Sigmoid colon (tissue), 7 donors: ENCODE measurements around the gene ALCAM. TPM values are rescaled to one million over a fixed set of nuclear protein-coding genes. Genes with fewer than 3 reads are reported as not detected.

Experiments used
- DNase-seq: peaks from one replicate; pipeline ENCODE4 v3.0.0-alpha.2; 2019
- H3K27ac ChIP-seq, 4 donors: fragments of 200-600 bp; sonication (generic); one replicate each; pipeline ENCODE4 v1.5.1; 2016 to 2019; ENCODE audit warnings: mild to moderate bottlenecking in 1 of 4
- H3K27me3 ChIP-seq, 3 donors: fragments of 200-600 bp; sonication (generic); one replicate each; pipeline ENCODE4 v1.5.1; 2019; ENCODE audit warnings: mild to moderate bottlenecking in 1 of 3
- H3K36me3 ChIP-seq, 4 donors: fragments of 200-600 bp; sonication (generic); one replicate each; pipeline ENCODE4 v1.5.1; 2016 to 2019
- H3K4me1 ChIP-seq, 4 donors: fragments of 200-600 bp; sonication (generic); one replicate each; pipeline ENCODE4 v1.5.1; 2017 to 2019
- H3K4me3 ChIP-seq, 4 donors: fragments of 200-600 bp; sonication (generic); one replicate each; pipeline ENCODE4 v1.5.1; 2017 to 2019; ENCODE audit warnings: mild to moderate bottlenecking in 2 of 4, moderate library complexity in 1 of 4
- H3K9me3 ChIP-seq, 4 donors: fragments of 200-600 bp in 3 of 4; sonication (generic) in 3 of 4; one replicate each; pipeline versions ENCODE4 v1.5.1 to v1.6.1; 2013 to 2019
- EP300 ChIP-seq, 4 donors: sonication (generic); formaldehyde crosslinking; IDR thresholded peaks; one replicate each; pipeline ENCODE4 v1.6.1; 2017; ENCODE audit warnings: antibody characterized with exemption in 4 of 4
- POLR2A ChIP-seq, 2 donors: fragments of 450-650 bp; IDR thresholded peaks; one replicate each; pipeline ENCODE4 v1.6.1; 2016; ENCODE audit warnings: antibody characterized with exemption in 2 of 2, mild to moderate bottlenecking in 2 of 2, moderate library complexity in 2 of 2
- POLR2AphosphoS5 ChIP-seq, 4 donors: sonication (generic); formaldehyde crosslinking; IDR thresholded peaks; one replicate each; pipeline ENCODE4 v1.6.1; 2017; ENCODE audit warnings: antibody characterized with exemption in 4 of 4
- WGBS, 2 donors: extraction: QIAGEN DNeasy Blood & Tissue Kit; methylation state at CpG; one replicate each; pipeline ENCODE4 v1.1.7; 2013; 5-methylcytosine and 5-hydroxymethylcytosine counted together
- intact Hi-C: fragments of 100-400 bp; cut with DNase I; formaldehyde crosslinking; loops from one replicate; pipeline ENCODE4 v1.15.1; 2023
- polyA plus RNA-seq, 3 donors: library from polyadenylated mRNA; stranded (reverse); fragments of 200-250 nt; gene quantifications; one replicate each; pipeline ENCODE4 v1.2.3, GENCODE V29; 2013
- total RNA-seq, 4 donors: library from RNA; depleted of rRNA; stranded (reverse); fragments of >200 nt; gene quantifications; one replicate each; pipeline ENCODE4 v1.1.0, GENCODE V29; 2016
- TF ChIP-seq, protein P1 (sequence below), 4 experiments: fragments of 450-650 bp in 3 of 4; fragments of 200-600 bp in 1 of 4; IDR thresholded peaks; one replicate each; pipeline ENCODE4 v1.5.1; 2016 to 2019; ENCODE audit warnings: antibody characterized with exemption in 4 of 4, mild to moderate bottlenecking in 3 of 4, moderate library complexity in 2 of 4
- donor health status: healthy with polysubstance abuse.
- donor health status: Bipolar disorder and iron deficiency.
- donor health status: healthy.

ALCAM gene
- total and polyA plus RNA-seq, 7 donors = 1.8 to 45.1 (median 16.0) TPM

DNA sequence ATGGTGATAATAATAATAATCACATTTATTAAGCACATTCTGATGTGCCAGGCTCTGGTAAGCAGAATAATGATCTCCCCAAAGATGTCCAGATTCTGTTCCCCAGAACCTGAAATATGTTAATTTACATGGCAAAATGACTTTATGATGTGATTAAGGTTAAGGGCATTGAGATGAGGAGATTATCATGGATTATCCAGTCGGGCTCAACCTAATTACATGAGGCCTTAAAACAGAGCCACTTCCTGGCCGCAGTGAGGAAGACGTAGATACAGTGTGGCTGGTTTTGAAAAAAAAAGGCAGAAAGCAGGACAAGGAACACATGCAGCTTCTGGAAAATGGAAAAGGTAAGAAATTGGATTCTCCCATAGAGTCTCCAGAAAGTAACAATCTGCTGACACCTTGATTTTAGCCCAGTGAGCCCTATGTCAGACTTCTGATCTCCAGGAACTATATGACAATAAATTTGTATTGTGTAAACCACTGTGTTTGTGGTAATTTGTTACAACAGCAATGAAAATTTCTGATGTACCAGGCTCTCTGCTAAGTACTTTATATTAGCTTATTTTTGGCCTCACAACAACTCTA lies 126.7 kb downstream of the ALCAM start:
- DNase-seq = no peak
- H3K27me3 ChIP-seq = no peaks in the 10 kb centered on the region
- H3K27ac ChIP-seq = no peak overlapping the region
- 90 to 94% methylated on average over 3 of the region's 3 CpGs for WGBS, 2 donors
- intact Hi-C loops = no loop called here
- no peaks in the 10 kb centered on the region for H3K36me3 ChIP-seq
- TF ChIP-seq EP300 (IDR thresholded peaks at IDR 0.05) (no peak), POLR2AphosphoS5 (IDR thresholded peaks at IDR 0.05) (no peak), POLR2A (IDR thresholded peaks at IDR 0.05) (no peak)
- TF ChIP-seq, protein P1, sequence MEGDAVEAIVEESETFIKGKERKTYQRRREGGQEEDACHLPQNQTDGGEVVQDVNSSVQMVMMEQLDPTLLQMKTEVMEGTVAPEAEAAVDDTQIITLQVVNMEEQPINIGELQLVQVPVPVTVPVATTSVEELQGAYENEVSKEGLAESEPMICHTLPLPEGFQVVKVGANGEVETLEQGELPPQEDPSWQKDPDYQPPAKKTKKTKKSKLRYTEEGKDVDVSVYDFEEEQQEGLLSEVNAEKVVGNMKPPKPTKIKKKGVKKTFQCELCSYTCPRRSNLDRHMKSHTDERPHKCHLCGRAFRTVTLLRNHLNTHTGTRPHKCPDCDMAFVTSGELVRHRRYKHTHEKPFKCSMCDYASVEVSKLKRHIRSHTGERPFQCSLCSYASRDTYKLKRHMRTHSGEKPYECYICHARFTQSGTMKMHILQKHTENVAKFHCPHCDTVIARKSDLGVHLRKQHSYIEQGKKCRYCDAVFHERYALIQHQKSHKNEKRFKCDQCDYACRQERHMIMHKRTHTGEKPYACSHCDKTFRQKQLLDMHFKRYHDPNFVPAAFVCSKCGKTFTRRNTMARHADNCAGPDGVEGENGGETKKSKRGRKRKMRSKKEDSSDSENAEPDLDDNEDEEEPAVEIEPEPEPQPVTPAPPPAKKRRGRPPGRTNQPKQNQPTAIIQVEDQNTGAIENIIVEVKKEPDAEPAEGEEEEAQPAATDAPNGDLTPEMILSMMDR (IDR thresholded peaks at IDR 0.05) = no peak
- no peak overlapping the region for H3K4me3 ChIP-seq
- peaks cover 0 to 10% (median 3%) of the 10 kb centered on the region in 4 donors for H3K4me1 ChIP-seq
- H3K9me3 ChIP-seq = peaks cover 0 to 5% (median 0%) of the 10 kb centered on the region in 4 donors

DNA sequence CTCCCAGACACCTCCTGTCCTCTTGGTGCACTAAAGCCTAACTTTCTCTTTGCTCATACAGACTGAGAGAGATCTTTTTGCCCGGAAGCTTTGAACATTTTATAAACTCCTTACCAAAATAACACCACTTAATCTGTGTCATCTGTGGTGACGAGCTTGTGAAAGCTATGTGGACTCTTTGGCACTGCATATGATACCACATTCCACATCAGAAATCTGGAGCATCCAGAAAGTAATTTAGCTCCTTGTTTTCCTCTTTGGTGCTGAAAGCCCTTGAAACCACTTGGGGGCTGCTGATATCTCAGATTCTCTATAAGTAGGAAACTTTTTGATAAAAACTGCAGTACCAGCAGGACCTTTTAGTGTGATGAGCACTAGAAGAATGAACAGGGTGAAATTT lies 128.3 kb downstream of the ALCAM start:
- peak overlapping the region in 1 of 4 donors; percentile 2 for H3K4me3 ChIP-seq
- no peak for TF ChIP-seq POLR2AphosphoS5 (IDR thresholded peaks at IDR 0.05)
- WGBS, 2 donors = 83 to 87% methylated on average over 2 of the region's 2 CpGs
- H3K9me3 ChIP-seq = peaks cover 0 to 5% (median 0%) of the 10 kb centered on the region in 4 donors
- intact Hi-C loops = no loop called here
- H3K27me3 ChIP-seq = no peaks in the 10 kb centered on the region
- no peaks in the 10 kb centered on the region for H3K36me3 ChIP-seq
- H3K4me1 ChIP-seq = peaks cover 0 to 10% (median 3%) of the 10 kb centered on the region in 4 donors
- H3K27ac ChIP-seq = peak overlapping the region in 1 of 4 donors; percentile 35
- DNase-seq = no peak

DNA sequence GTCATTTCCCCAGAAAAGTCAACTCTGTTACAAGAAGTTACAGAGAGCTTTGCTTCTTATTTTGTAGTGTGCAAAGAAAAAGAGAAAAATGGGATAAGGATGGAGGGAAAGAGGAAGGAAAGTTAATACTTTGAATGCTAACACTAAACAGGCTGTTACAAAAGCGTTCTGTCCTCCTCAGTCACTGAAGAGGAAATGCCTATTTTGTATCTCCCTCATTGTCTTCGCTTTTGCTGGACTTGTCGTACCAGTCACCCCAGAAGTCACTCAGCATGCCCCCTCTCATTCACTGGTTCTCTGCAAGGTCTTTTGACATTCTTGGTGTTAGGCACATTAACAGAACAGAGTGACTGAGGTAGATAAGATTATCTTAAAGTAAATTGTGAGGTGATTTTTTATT lies 129.6 kb downstream of the ALCAM start:
- no peak overlapping the region for H3K27ac ChIP-seq
- no peak for DNase-seq
- H3K36me3 ChIP-seq = no peaks in the 10 kb centered on the region
- no peak overlapping the region for H3K4me3 ChIP-seq
- no peak for TF ChIP-seq EP300 (IDR thresholded peaks at IDR 0.05)
- no peak for TF ChIP-seq POLR2AphosphoS5 (IDR thresholded peaks at IDR 0.05)
- TF ChIP-seq, protein P1 (IDR thresholded peaks at IDR 0.05) = no peak
- TF ChIP-seq POLR2A (IDR thresholded peaks at IDR 0.05) = no peak
- H3K9me3 ChIP-seq = no peaks in the 10 kb centered on the region
- no peaks in the 10 kb centered on the region for H3K27me3 ChIP-seq
- 87 to 91% methylated on average over 3 of the region's 3 CpGs for WGBS, 2 donors
- intact Hi-C loops = no loop called here
- H3K4me1 ChIP-seq = peaks cover 0 to 10% (median 3%) of the 10 kb centered on the region in 4 donors

DNA sequence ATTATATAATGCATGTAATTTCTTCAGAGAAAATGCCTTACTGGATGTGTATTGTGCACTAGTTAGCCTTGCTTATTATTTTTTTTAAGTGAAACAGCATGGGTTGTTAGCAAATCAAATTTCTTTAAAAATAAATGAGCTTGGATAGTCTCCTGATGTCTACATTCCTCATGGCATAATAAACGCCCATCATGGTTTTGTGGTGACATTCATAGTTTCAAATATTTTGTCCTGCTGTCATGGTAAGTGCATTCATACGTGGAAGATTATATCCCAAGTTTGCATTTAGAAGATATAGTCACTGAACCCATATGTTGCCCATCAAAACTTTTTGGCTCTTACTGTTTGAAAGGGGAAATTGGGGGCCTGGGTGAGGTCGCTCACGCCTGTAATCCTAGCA lies 130.7 kb downstream of the ALCAM start:
- Histone ChIP-seq H3K9me3 (no peaks in the 10 kb centered on the region), H3K4me3 (no peak overlapping the region), H3K27ac (no peak overlapping the region), H3K4me1 (peaks cover 0 to 10% (median 3%) of the 10 kb centered on the region in 4 donors), H3K27me3 (no peaks in the 10 kb centered on the region), H3K36me3 (no peaks in the 10 kb centered on the region)
- DNase-seq = no peak
- TF ChIP-seq POLR2A (IDR thresholded peaks at IDR 0.05) (no peak), EP300 (IDR thresholded peaks at IDR 0.05) (no peak), POLR2AphosphoS5 (IDR thresholded peaks at IDR 0.05) (no peak)
- TF ChIP-seq, protein P1 (IDR thresholded peaks at IDR 0.05) = no peak
- intact Hi-C loops = no loop called here
- WGBS, 2 donors = 91 to 92% methylated on average over 4 of the region's 4 CpGs

DNA sequence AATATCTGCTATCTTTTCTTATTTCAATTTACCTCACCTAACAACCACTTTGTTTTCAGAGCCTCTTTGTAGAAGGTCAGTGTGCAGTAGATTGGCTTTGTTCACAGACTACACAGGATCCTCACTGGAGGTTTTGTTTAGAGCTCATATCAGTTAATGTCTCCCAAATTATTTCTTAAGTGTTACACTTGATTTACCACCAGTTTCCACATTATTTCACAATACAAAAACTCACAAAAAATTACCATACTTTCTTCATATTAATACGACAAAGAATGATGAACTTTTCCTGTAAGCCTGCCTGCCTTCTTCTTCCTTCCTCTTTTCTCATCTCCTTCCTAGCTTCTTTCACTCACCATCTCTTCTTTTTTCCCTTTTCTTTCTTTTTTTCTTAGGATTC lies 133.3 kb downstream of the ALCAM start:
- no peaks in the 10 kb centered on the region for H3K9me3 ChIP-seq
- 0% methylated on average over 1 of the region's 1 CpG for WGBS, 2 donors
- no peak overlapping the region for H3K27ac ChIP-seq
- no peak overlapping the region for H3K4me3 ChIP-seq
- intact Hi-C loops = no loop called here
- TF ChIP-seq POLR2A (IDR thresholded peaks at IDR 0.05) (no peak), POLR2AphosphoS5 (IDR thresholded peaks at IDR 0.05) (no peak), EP300 (IDR thresholded peaks at IDR 0.05) (no peak)
- TF ChIP-seq, protein P1 (IDR thresholded peaks at IDR 0.05) = no peak
- H3K4me1 ChIP-seq = peaks cover 0 to 5% (median under 1%) of the 10 kb centered on the region in 4 donors
- no peaks in the 10 kb centered on the region for H3K27me3 ChIP-seq
- DNase-seq = no peak
- H3K36me3 ChIP-seq = no peaks in the 10 kb centered on the region
